IPS-15b (cell line): ENCODE data around the gene KANSL1.

Source experiments
- H3K27me3 ChIP-seq: one replicate; pipeline ENCODE4 v1.6.1; 2013; ENCODE audit warnings: low read length; ENCODE audit not compliant: control insufficient read depth, insufficient read depth
- H3K36me3 ChIP-seq: one replicate; pipeline ENCODE4 v1.6.1; 2013; ENCODE audit warnings: low read length; ENCODE audit not compliant: control insufficient read depth, insufficient read depth
- H3K4me1 ChIP-seq: one replicate; pipeline ENCODE4 v1.6.1; 2013; ENCODE audit warnings: mild to moderate bottlenecking, low read length; ENCODE audit not compliant: control insufficient read depth, insufficient read depth
- H3K4me3 ChIP-seq: one replicate; pipeline ENCODE4 v1.5.1; 2013; ENCODE audit warnings: low read depth, low read length
- H3K9ac ChIP-seq: one replicate; pipeline ENCODE4 v1.6.1; 2013; ENCODE audit warnings: low read depth, mild to moderate bottlenecking, low read length
- H3K9me3 ChIP-seq: one replicate; pipeline ENCODE4 v1.6.1; 2013; ENCODE audit warnings: mild to moderate bottlenecking, low read length; ENCODE audit not compliant: control insufficient read depth, insufficient read depth

The KANSL1 gene

GRCh38 chr17:46160169-46160568 lies 33.1 kb downstream of the KANSL1 start:
- Histone ChIP-seq H3K36me3 (no peaks in the 10 kb centered on the region), H3K4me1 (peaks cover 30% of the 10 kb centered on the region), H3K9me3 (no peaks in the 10 kb centered on the region), H3K9ac (no peak overlapping the region), H3K27me3 (no peaks in the 10 kb centered on the region), H3K4me3 (no peak overlapping the region)

- Histone ChIP-seq H3K36me3 (no peaks in the 10 kb centered on the region), H3K9ac (no peak overlapping the region), H3K4me3 (no peak overlapping the region), H3K9me3 (no peaks in the 10 kb centered on the region), H3K27me3 (no peaks in the 10 kb centered on the region), H3K4me1 (peaks cover 29% of the 10 kb centered on the region)
Observed at GRCh38 chr17:46159686-46160085, 33.5 kb downstream of the KANSL1 start.

- Histone ChIP-seq H3K9me3 (no peaks in the 10 kb centered on the region), H3K27me3 (no peaks in the 10 kb centered on the region), H3K9ac (no peak overlapping the region), H3K4me1 (peaks cover 32% of the 10 kb centered on the region), H3K36me3 (no peaks in the 10 kb centered on the region), H3K4me3 (no peak overlapping the region)
Observed at GRCh38 chr17:46158323-46159296, 34.6 kb downstream of the KANSL1 start.

GRCh38 chr17:46157443-46158062 lies 35.7 kb downstream of the KANSL1 start:
- Histone ChIP-seq H3K27me3 (no peaks in the 10 kb centered on the region), H3K9me3 (no peaks in the 10 kb centered on the region)

GRCh38 chr17:46154151-46154816 lies 38.9 kb downstream of the KANSL1 start:
- Histone ChIP-seq H3K4me1 (peaks cover 29% of the 10 kb centered on the region), H3K9me3 (no peaks in the 10 kb centered on the region), H3K9ac (no peak overlapping the region), H3K36me3 (no peaks in the 10 kb centered on the region), H3K4me3 (no peak overlapping the region), H3K27me3 (no peaks in the 10 kb centered on the region)

More at GRCh38 chr17:46157443-46158062, 35.7 kb downstream of the KANSL1 start:
- no peak overlapping the region for H3K9ac ChIP-seq
- no peak overlapping the region for H3K4me3 ChIP-seq
- no peaks in the 10 kb centered on the region for H3K36me3 ChIP-seq
- H3K4me1 ChIP-seq: peaks cover 32% of the 10 kb centered on the region

- H3K4me1 ChIP-seq: peaks cover 22% of the 10 kb centered on the region
- H3K36me3 ChIP-seq: no peaks in the 10 kb centered on the region
- no peak overlapping the region for H3K9ac ChIP-seq
- no peaks in the 10 kb centered on the region for H3K27me3 ChIP-seq
- H3K4me3 ChIP-seq: no peak overlapping the region
- H3K9me3 ChIP-seq: no peaks in the 10 kb centered on the region
Observed at GRCh38 chr17:46152423-46152822, 40.8 kb downstream of the KANSL1 start.

GRCh38 chr17:46151762-46152161 lies 41.5 kb downstream of the KANSL1 start:
- H3K4me1 ChIP-seq: peaks cover 20% of the 10 kb centered on the region
- no peaks in the 10 kb centered on the region for H3K27me3 ChIP-seq
- no peak overlapping the region for H3K4me3 ChIP-seq
- no peaks in the 10 kb centered on the region for H3K36me3 ChIP-seq
- no peak overlapping the region for H3K9ac ChIP-seq
- H3K9me3 ChIP-seq: no peaks in the 10 kb centered on the region

GRCh38 chr17:46150216-46150963 lies 42.8 kb downstream of the KANSL1 start:
- H3K4me1 ChIP-seq: peaks cover 22% of the 10 kb centered on the region
- no peaks in the 10 kb centered on the region for H3K27me3 ChIP-seq

GRCh38 chr17:46148247-46148646 lies 45.0 kb downstream of the KANSL1 start:
- Histone ChIP-seq H3K27me3 (no peaks in the 10 kb centered on the region), H3K4me1 (peaks cover 9% of the 10 kb centered on the region), H3K9ac (no peak overlapping the region), H3K9me3 (no peaks in the 10 kb centered on the region), H3K4me3 (no peak overlapping the region), H3K36me3 (no peaks in the 10 kb centered on the region)

More at GRCh38 chr17:46150216-46150963, 42.8 kb downstream of the KANSL1 start:
- Histone ChIP-seq H3K36me3 (no peaks in the 10 kb centered on the region), H3K9ac (no peak overlapping the region), H3K4me3 (no peak overlapping the region), H3K9me3 (no peaks in the 10 kb centered on the region)

GRCh38 chr17:46147296-46147695 lies 45.9 kb downstream of the KANSL1 start:
- Histone ChIP-seq H3K36me3 (no peaks in the 10 kb centered on the region), H3K27me3 (no peaks in the 10 kb centered on the region), H3K4me3 (no peak overlapping the region), H3K9ac (no peak overlapping the region), H3K4me1 (peaks cover 4% of the 10 kb centered on the region), H3K9me3 (no peaks in the 10 kb centered on the region)

GRCh38 chr17:46144246-46144645 lies 49.0 kb downstream of the KANSL1 start:
- Histone ChIP-seq H3K4me3 (no peak overlapping the region), H3K36me3 (no peaks in the 10 kb centered on the region), H3K27me3 (no peaks in the 10 kb centered on the region), H3K9ac (no peak overlapping the region), H3K9me3 (no peaks in the 10 kb centered on the region), H3K4me1 (peaks cover 4% of the 10 kb centered on the region)
